ENCODE data around the gene IRAK1.

DNA sequence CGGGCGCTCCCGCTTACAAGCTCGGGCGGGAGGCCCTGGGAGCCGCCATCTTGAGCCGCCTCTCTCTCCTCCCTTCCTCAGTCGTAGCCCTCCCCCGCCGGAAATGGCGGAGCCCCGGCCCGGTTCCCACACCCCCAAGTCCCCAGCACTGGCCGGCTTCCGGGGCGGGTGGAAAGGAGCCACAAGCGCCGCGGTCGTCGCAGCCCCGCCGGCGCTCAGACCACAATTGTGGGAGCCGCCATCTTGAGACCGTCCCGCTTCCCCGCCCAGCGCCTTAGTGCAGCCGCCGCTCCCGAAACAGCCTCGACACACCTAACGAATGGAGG lies 48.6 kb downstream of the IRAK1 start:
- TF ChIP-seq SPI1 (IDR thresholded peaks at IDR 0.05; ENCODE audit: borderline replicate concordance, insufficient read depth, low read depth, low read length) (no peak), LARP7 (IDR thresholded peaks at IDR 0.05) (no peak), USF2 (IDR thresholded peaks at IDR 0.05; ENCODE audit: borderline replicate concordance, low read depth, low read length) (no peak), RELA (IDR thresholded peaks at IDR 0.05; ENCODE audit: borderline replicate concordance, partially characterized antibody) (peak; percentile 25), CTCF (IDR thresholded peaks at IDR 0.05 in 2 of 3, conservative IDR thresholded peaks at IDR 0.05 in 1 of 3; ENCODE audit: control insufficient read depth in 2 of 3, extremely low read depth in 1 of 3, insufficient read depth in 1 of 3, low read depth in 3 of 3, low read length in 3 of 3) (no peak), RFX5 (IDR thresholded peaks at IDR 0.05; ENCODE audit: low read depth, low read length) (no peak), SMAD5 (IDR thresholded peaks at IDR 0.05; ENCODE audit: low read depth) (no peak)
- TF ChIP-seq, protein P1, sequence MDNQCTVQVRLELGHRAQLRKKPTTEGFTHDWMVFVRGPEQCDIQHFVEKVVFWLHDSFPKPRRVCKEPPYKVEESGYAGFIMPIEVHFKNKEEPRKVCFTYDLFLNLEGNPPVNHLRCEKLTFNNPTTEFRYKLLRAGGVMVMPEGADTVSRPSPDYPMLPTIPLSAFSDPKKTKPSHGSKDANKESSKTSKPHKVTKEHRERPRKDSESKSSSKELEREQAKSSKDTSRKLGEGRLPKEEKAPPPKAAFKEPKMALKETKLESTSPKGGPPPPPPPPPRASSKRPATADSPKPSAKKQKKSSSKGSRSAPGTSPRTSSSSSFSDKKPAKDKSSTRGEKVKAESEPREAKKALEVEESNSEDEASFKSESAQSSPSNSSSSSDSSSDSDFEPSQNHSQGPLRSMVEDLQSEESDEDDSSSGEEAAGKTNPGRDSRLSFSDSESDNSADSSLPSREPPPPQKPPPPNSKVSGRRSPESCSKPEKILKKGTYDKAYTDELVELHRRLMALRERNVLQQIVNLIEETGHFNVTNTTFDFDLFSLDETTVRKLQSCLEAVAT (IDR thresholded peaks at IDR 0.05) = no peak; the same call in 1 of the 2 replicates
